C4-2B (cell line): ENCODE measurements around the gene EFCAB13.

ENCODE experiments used
- CTCF ChIP-seq: fragments of 450-650 bp; conservative IDR thresholded peaks from 2 replicates; pipeline ENCODE4 v1.5.1; 2017; ENCODE audit warnings: mild to moderate bottlenecking
- ZFX ChIP-seq: fragments of 450-650 bp; IDR thresholded peaks from 2 replicates; pipeline ENCODE4 v1.6.1; 2017

GRCh38 chr17:47277921-47278320 is 45.8 kb upstream of the EFCAB13 start:
- TF ChIP-seq CTCF (no peak), ZFX (no peak)
